Neural cell (in vitro differentiated cells): Measurements from ENCODE around the gene SPECC1. TPM values are rescaled to one million over a fixed set of nuclear protein-coding genes. Genes with fewer than 3 reads are reported as not detected.

Source experiments
- H2AFZ ChIP-seq: fragments of 200-600, 300-800 bp; sonication (generic), shearing (Covaris generic); 2 replicates; pipeline ENCODE4 v1.6.0; 2014; ENCODE audit warnings: low read depth, mild to moderate bottlenecking, antibody characterized with exemption, low read length, moderate library complexity
- H3F3A ChIP-seq: fragments of 200-600 bp; shearing (Covaris generic); 2 replicates; pipeline ENCODE4 v1.6.1; 2016; ENCODE audit warnings: mild to moderate bottlenecking, moderate library complexity, mixed read lengths, antibody characterized with exemption, low read length; ENCODE audit not compliant: insufficient read depth, poor library complexity, severe bottlenecking
- H3K27ac ChIP-seq: fragments of 200-600, 300-800 bp; sonication (generic), shearing (Covaris generic); 2 replicates; pipeline ENCODE4 v1.5.1; 2014; ENCODE audit warnings: mild to moderate bottlenecking, low read length, moderate library complexity
- H3K27me3 ChIP-seq: fragments of 300-800, 200-600 bp; sonication (generic), shearing (Covaris generic); 2 replicates; pipeline ENCODE4 v1.6.0; 2014; ENCODE audit warnings: mild to moderate bottlenecking, low read depth, low read length, moderate library complexity; ENCODE audit not compliant: insufficient read depth
- H3K36me3 ChIP-seq: fragments of 300-800, 200-600 bp; sonication (generic), shearing (Covaris generic); 2 replicates; pipeline ENCODE4 v1.5.1; 2014; ENCODE audit warnings: mild to moderate bottlenecking, antibody characterized with exemption, low read length, moderate library complexity; ENCODE audit not compliant: insufficient read depth
- H3K4me2 ChIP-seq: fragments of 300-800, 200-600 bp; sonication (generic), shearing (Covaris generic); 2 replicates; pipeline ENCODE4 v1.6.0; 2014; ENCODE audit warnings: mild to moderate bottlenecking, low read length
- H3K4me3 ChIP-seq: fragments of 300-800, 200-600 bp; sonication (generic), shearing (Covaris generic); 2 replicates; pipeline ENCODE4 v1.5.1; 2014; ENCODE audit warnings: mild to moderate bottlenecking, low read length, moderate library complexity
- H3K79me2 ChIP-seq: fragments of 200-600 bp; shearing (Covaris generic); replicated peaks from 2 replicates; pipeline ENCODE4 v1.6.0; 2014; ENCODE audit warnings: mild to moderate bottlenecking, low read length, moderate library complexity; ENCODE audit not compliant: insufficient read depth
- H3K9ac ChIP-seq: fragments of 300-800, 200-600 bp; sonication (generic), shearing (Covaris generic); 2 replicates; pipeline ENCODE4 v1.6.1; 2016; ENCODE audit warnings: mild to moderate bottlenecking, low read length, mixed read lengths
- H3K9me2 ChIP-seq: fragments of 200-600 bp; shearing (Covaris generic); 2 replicates; pipeline ENCODE4 v1.6.1; 2016; ENCODE audit warnings: mild to moderate bottlenecking, low read length, mixed read lengths; ENCODE audit not compliant: insufficient read depth
- H3K9me3 ChIP-seq: fragments of 200-600, 300-800 bp; sonication (generic), shearing (Covaris generic); 2 replicates; pipeline ENCODE4 v1.6.1; 2016; ENCODE audit warnings: mild to moderate bottlenecking, mixed run types, low read length, moderate library complexity, mixed read lengths
- H4K20me1 ChIP-seq: fragments of 200-600 bp; shearing (Covaris generic); 2 replicates; pipeline ENCODE4 v1.6.1; 2016; ENCODE audit warnings: mild to moderate bottlenecking, mixed run types; ENCODE audit not compliant: insufficient read depth
- CTCF ChIP-seq: fragments of 450-650 bp; IDR thresholded peaks from 2 replicates; pipeline ENCODE4 v1.5.1; 2014; ENCODE audit warnings: antibody characterized with exemption, mild to moderate bottlenecking, moderate library complexity; ENCODE audit not compliant: poor library complexity, severe bottlenecking
- EP300 ChIP-seq: fragments of 450-650 bp; conservative IDR thresholded peaks from 2 replicates; pipeline ENCODE4 v1.6.1; 2014; ENCODE audit warnings: antibody characterized with exemption, mild to moderate bottlenecking, moderate library complexity; ENCODE audit not compliant: poor library complexity, severe bottlenecking
- EZH2 ChIP-seq: fragments of 200-600, 300-800 bp; shearing (Covaris generic), sonication (generic); IDR thresholded peaks from 2 replicates; pipeline ENCODE4 v1.6.1; 2014; ENCODE audit warnings: antibody characterized with exemption, low read length, borderline replicate concordance, mild to moderate bottlenecking; ENCODE audit not compliant: insufficient read depth, poor library complexity, severe bottlenecking
- MXI1 ChIP-seq: fragments of 450-650 bp; conservative IDR thresholded peaks from 2 replicates; pipeline ENCODE4 v1.6.1; 2014; ENCODE audit warnings: antibody characterized with exemption, mild to moderate bottlenecking; ENCODE audit not compliant: poor library complexity, severe bottlenecking
- POLR2AphosphoS5 ChIP-seq: IDR thresholded peaks from 2 replicates; pipeline ENCODE4 v1.6.1; 2012
- RAD21 ChIP-seq: fragments of 450-650 bp; conservative IDR thresholded peaks from 2 replicates; pipeline ENCODE4 v1.6.1; 2014; ENCODE audit warnings: antibody characterized with exemption, mild to moderate bottlenecking, moderate library complexity
- REST ChIP-seq: IDR thresholded peaks from 2 replicates; pipeline ENCODE4 v1.6.1; 2012; ENCODE audit warnings: borderline replicate concordance
- SMC3 ChIP-seq: fragments of 450-650 bp; conservative IDR thresholded peaks from 2 replicates; pipeline ENCODE4 v1.6.1; 2014; ENCODE audit warnings: antibody characterized with exemption, mild to moderate bottlenecking, moderate library complexity; ENCODE audit not compliant: poor library complexity
- TAF1 ChIP-seq: IDR thresholded peaks from 2 replicates; pipeline ENCODE4 v1.6.1; 2012; ENCODE audit warnings: low read depth
- polyA plus RNA-seq: library from polyadenylated mRNA; depleted of rRNA; stranded (reverse); fragments of >200 nt; gene quantifications from 2 replicates; pipeline ENCODE4 v1.2.3, GENCODE V29; 2014

The SPECC1 gene
- polyA plus RNA-seq, 1 donor from 2014 or later, result 8.6 TPM

GRCh38 chr17:19986941-19987861, 22.0 kb upstream of the SPECC1 start:
- Histone ChIP-seq H3K4me3 (no peak overlapping the region), H3K27me3 (no peaks in the 10 kb centered on the region), H3K27ac (no peak overlapping the region), H3K79me2 (no peaks in the 10 kb centered on the region), H3K9me3 (no peaks in the 10 kb centered on the region), H3K9ac (no peak overlapping the region), H3K9me2 (no peaks in the 10 kb centered on the region), H2AFZ (no peak overlapping the region), H4K20me1 (no peaks in the 10 kb centered on the region), H3F3A (no peaks in the 10 kb centered on the region), H3K4me2 (no peak overlapping the region), H3K36me3 (no peaks in the 10 kb centered on the region)
- no peak for TF ChIP-seq RAD21
- TF ChIP-seq TAF1, result no peak
- no peak for TF ChIP-seq MXI1
- no peak for TF ChIP-seq CTCF
- TF ChIP-seq REST, result no peak
- no peak for TF ChIP-seq POLR2AphosphoS5
- no peak for TF ChIP-seq SMC3
- no peak for TF ChIP-seq EZH2

- no peaks in the 10 kb centered on the region for H4K20me1 ChIP-seq
- TF ChIP-seq TAF1 (no peak), CTCF (no peak), POLR2AphosphoS5 (no peak), EZH2 (no peak), EP300 (no peak), RAD21 (no peak), MXI1 (no peak)
- no peaks in the 10 kb centered on the region for H3K36me3 ChIP-seq
- no peaks in the 10 kb centered on the region for H3K9me2 ChIP-seq
- no peaks in the 10 kb centered on the region for H3K27me3 ChIP-seq
- H3K4me3 ChIP-seq, result no peak overlapping the region
- H2AFZ ChIP-seq, result no peak overlapping the region
- H3K9me3 ChIP-seq, result no peaks in the 10 kb centered on the region
- no peak overlapping the region for H3K9ac ChIP-seq
- no peak overlapping the region for H3K27ac ChIP-seq
- H3F3A ChIP-seq, result no peaks in the 10 kb centered on the region
- H3K79me2 ChIP-seq, result no peaks in the 10 kb centered on the region
- no peak overlapping the region for H3K4me2 ChIP-seq
Observed at GRCh38 chr17:19987897-19988296, 21.3 kb upstream of the SPECC1 start.
